ENCODE measurements around the gene SMCO4. TPM values are rescaled to one million over a fixed set of nuclear protein-coding genes. Genes with fewer than 3 reads are reported as not detected.

Gene SMCO4
- total RNA-seq, 1 experiment from 2014 or later: not detected

- Histone ChIP-seq H4K20me1 (ENCODE audit: insufficient read depth, low read depth, low read length) (no peaks in the 10 kb centered on the region), H3K79me2 (ENCODE audit: low read length) (no peaks in the 10 kb centered on the region), H3K4me2 (ENCODE audit: low read depth, low read length, poor library complexity, severe bottlenecking) (no peak overlapping the region), H3K27ac (ENCODE audit: low read length) (no peak overlapping the region), H3K27me3 (ENCODE audit: low read length) (no peaks in the 10 kb centered on the region), H3K9me2 (replicated peaks; ENCODE audit: insufficient read depth, low read length) (no peaks in the 10 kb centered on the region), H3K4me1 (ENCODE audit: low read length) (no peaks in the 10 kb centered on the region), H3K9ac (ENCODE audit: low read length) (no peak overlapping the region), H3K36me3 (ENCODE audit: insufficient read depth, low read length) (no peaks in the 10 kb centered on the region), H3K4me3 (ENCODE audit: low read length) (no peak overlapping the region), H3K9me3 (ENCODE audit: low read length) (no peaks in the 10 kb centered on the region), H2AFZ (ENCODE audit: low read length) (no peak overlapping the region)
- no peak for DNase-seq
Observed at GRCh38 chr11:93500759-93501158, 42.4 kb downstream of the SMCO4 start.

GRCh38 chr11:93498641-93499040, 44.5 kb downstream of the SMCO4 start:
- Histone ChIP-seq H3K9me2 (replicated peaks; ENCODE audit: insufficient read depth, low read length) (no peaks in the 10 kb centered on the region), H3K27me3 (ENCODE audit: low read length) (no peaks in the 10 kb centered on the region), H3K9ac (ENCODE audit: low read length) (no peak overlapping the region), H2AFZ (ENCODE audit: low read length) (no peak overlapping the region), H3K27ac (ENCODE audit: low read length) (no peak overlapping the region), H3K79me2 (ENCODE audit: low read length) (no peaks in the 10 kb centered on the region), H3K4me2 (ENCODE audit: low read depth, low read length, poor library complexity, severe bottlenecking) (no peak overlapping the region), H3K4me1 (ENCODE audit: low read length) (no peaks in the 10 kb centered on the region), H3K9me3 (ENCODE audit: low read length) (no peaks in the 10 kb centered on the region), H3K36me3 (ENCODE audit: insufficient read depth, low read length) (no peaks in the 10 kb centered on the region), H4K20me1 (ENCODE audit: insufficient read depth, low read depth, low read length) (no peaks in the 10 kb centered on the region), H3K4me3 (ENCODE audit: low read length) (no peak overlapping the region)
- no peak for DNase-seq

- no peak overlapping the region for H3K27ac ChIP-seq (ENCODE audit: low read length)
- DNase-seq: no peak
- H3K9me2 ChIP-seq (replicated peaks; ENCODE audit: insufficient read depth, low read length): no peaks in the 10 kb centered on the region
- no peak overlapping the region for H2AFZ ChIP-seq (ENCODE audit: low read length)
- H3K4me1 ChIP-seq (ENCODE audit: low read length): no peaks in the 10 kb centered on the region
- H3K4me3 ChIP-seq (ENCODE audit: low read length): no peak overlapping the region
- no peaks in the 10 kb centered on the region for H3K36me3 ChIP-seq (ENCODE audit: insufficient read depth, low read length)
- no peaks in the 10 kb centered on the region for H3K27me3 ChIP-seq (ENCODE audit: low read length)
- H3K9me3 ChIP-seq (ENCODE audit: low read length): no peaks in the 10 kb centered on the region
- no peak overlapping the region for H3K9ac ChIP-seq (ENCODE audit: low read length)
- H4K20me1 ChIP-seq (ENCODE audit: insufficient read depth, low read depth, low read length): no peaks in the 10 kb centered on the region
- H3K4me2 ChIP-seq (ENCODE audit: low read depth, low read length, poor library complexity, severe bottlenecking): no peak overlapping the region
- H3K79me2 ChIP-seq (ENCODE audit: low read length): no peaks in the 10 kb centered on the region
Observed at GRCh38 chr11:93498161-93498560, 45.0 kb downstream of the SMCO4 start.

GRCh38 chr11:93497596-93497995, 45.6 kb downstream of the SMCO4 start:
- Histone ChIP-seq H2AFZ (ENCODE audit: low read length) (no peak overlapping the region), H3K27ac (ENCODE audit: low read length) (no peak overlapping the region), H3K36me3 (ENCODE audit: insufficient read depth, low read length) (no peaks in the 10 kb centered on the region), H3K9me2 (replicated peaks; ENCODE audit: insufficient read depth, low read length) (no peaks in the 10 kb centered on the region), H3K9ac (ENCODE audit: low read length) (no peak overlapping the region), H4K20me1 (ENCODE audit: insufficient read depth, low read depth, low read length) (no peaks in the 10 kb centered on the region), H3K4me2 (ENCODE audit: low read depth, low read length, poor library complexity, severe bottlenecking) (no peak overlapping the region), H3K4me1 (ENCODE audit: low read length) (no peaks in the 10 kb centered on the region), H3K79me2 (ENCODE audit: low read length) (no peaks in the 10 kb centered on the region), H3K9me3 (ENCODE audit: low read length) (no peaks in the 10 kb centered on the region), H3K4me3 (ENCODE audit: low read length) (no peak overlapping the region), H3K27me3 (ENCODE audit: low read length) (no peaks in the 10 kb centered on the region)
- no peak for DNase-seq

GRCh38 chr11:93494357-93494756, 48.8 kb downstream of the SMCO4 start:
- Histone ChIP-seq H3K79me2 (ENCODE audit: low read length) (no peaks in the 10 kb centered on the region), H3K36me3 (ENCODE audit: insufficient read depth, low read length) (no peaks in the 10 kb centered on the region), H3K4me1 (ENCODE audit: low read length) (no peaks in the 10 kb centered on the region), H3K9me3 (ENCODE audit: low read length) (no peaks in the 10 kb centered on the region), H4K20me1 (ENCODE audit: insufficient read depth, low read depth, low read length) (no peaks in the 10 kb centered on the region), H3K27ac (ENCODE audit: low read length) (no peak overlapping the region), H2AFZ (ENCODE audit: low read length) (no peak overlapping the region), H3K9me2 (replicated peaks; ENCODE audit: insufficient read depth, low read length) (no peaks in the 10 kb centered on the region), H3K4me2 (ENCODE audit: low read depth, low read length, poor library complexity, severe bottlenecking) (no peak overlapping the region), H3K27me3 (ENCODE audit: low read length) (no peaks in the 10 kb centered on the region), H3K4me3 (ENCODE audit: low read length) (no peak overlapping the region), H3K9ac (ENCODE audit: low read length) (no peak overlapping the region)
- DNase-seq: no peak

GRCh38 chr11:93493252-93493897, 49.8 kb downstream of the SMCO4 start:
- H3K4me3 ChIP-seq (ENCODE audit: low read length): no peak overlapping the region
- H4K20me1 ChIP-seq (ENCODE audit: insufficient read depth, low read depth, low read length): no peaks in the 10 kb centered on the region
- H3K9me3 ChIP-seq (ENCODE audit: low read length): no peaks in the 10 kb centered on the region
- H3K4me1 ChIP-seq (ENCODE audit: low read length): no peaks in the 10 kb centered on the region
- no peak overlapping the region for H3K4me2 ChIP-seq (ENCODE audit: low read depth, low read length, poor library complexity, severe bottlenecking)
- DNase-seq: no peak
- no peaks in the 10 kb centered on the region for H3K79me2 ChIP-seq (ENCODE audit: low read length)
- no peaks in the 10 kb centered on the region for H3K9me2 ChIP-seq (replicated peaks; ENCODE audit: insufficient read depth, low read length)
- no peak overlapping the region for H2AFZ ChIP-seq (ENCODE audit: low read length)
- no peak overlapping the region for H3K9ac ChIP-seq (ENCODE audit: low read length)
- H3K27me3 ChIP-seq (ENCODE audit: low read length): no peaks in the 10 kb centered on the region
- H3K36me3 ChIP-seq (ENCODE audit: insufficient read depth, low read length): no peaks in the 10 kb centered on the region
- no peak overlapping the region for H3K27ac ChIP-seq (ENCODE audit: low read length)

- Histone ChIP-seq H3K4me3 (ENCODE audit: low read length) (no peak overlapping the region), H3K4me2 (ENCODE audit: low read depth, low read length, poor library complexity, severe bottlenecking) (no peak overlapping the region), H3K9ac (ENCODE audit: low read length) (no peak overlapping the region)
Observed at GRCh38 chr11:93492464-93493251, 50.5 kb downstream of the SMCO4 start.

GRCh38 chr11:93491973-93492372, 51.2 kb downstream of the SMCO4 start:
- Histone ChIP-seq H3K9me3 (ENCODE audit: low read length) (no peaks in the 10 kb centered on the region), H3K9me2 (replicated peaks; ENCODE audit: insufficient read depth, low read length) (no peaks in the 10 kb centered on the region), H3K27me3 (ENCODE audit: low read length) (no peaks in the 10 kb centered on the region), H3K4me1 (ENCODE audit: low read length) (no peaks in the 10 kb centered on the region), H3K79me2 (ENCODE audit: low read length) (no peaks in the 10 kb centered on the region), H2AFZ (ENCODE audit: low read length) (no peak overlapping the region), H3K9ac (ENCODE audit: low read length) (no peak overlapping the region), H3K4me3 (ENCODE audit: low read length) (no peak overlapping the region), H3K36me3 (ENCODE audit: insufficient read depth, low read length) (no peaks in the 10 kb centered on the region), H4K20me1 (ENCODE audit: insufficient read depth, low read depth, low read length) (no peaks in the 10 kb centered on the region), H3K27ac (ENCODE audit: low read length) (no peak overlapping the region), H3K4me2 (ENCODE audit: low read depth, low read length, poor library complexity, severe bottlenecking) (no peak overlapping the region)
- DNase-seq: no peak

More at GRCh38 chr11:93492464-93493251, 50.5 kb downstream of the SMCO4 start:
- Histone ChIP-seq H3K36me3 (ENCODE audit: insufficient read depth, low read length) (no peaks in the 10 kb centered on the region), H3K9me3 (ENCODE audit: low read length) (no peaks in the 10 kb centered on the region), H3K9me2 (replicated peaks; ENCODE audit: insufficient read depth, low read length) (no peaks in the 10 kb centered on the region), H3K4me1 (ENCODE audit: low read length) (no peaks in the 10 kb centered on the region), H4K20me1 (ENCODE audit: insufficient read depth, low read depth, low read length) (no peaks in the 10 kb centered on the region), H2AFZ (ENCODE audit: low read length) (no peak overlapping the region), H3K27me3 (ENCODE audit: low read length) (no peaks in the 10 kb centered on the region), H3K27ac (ENCODE audit: low read length) (no peak overlapping the region), H3K79me2 (ENCODE audit: low read length) (no peaks in the 10 kb centered on the region)
- DNase-seq: no peak
